Fibroblast of lung (primary cell): ENCODE measurements around the gene KCNG2. TPM values are rescaled to one million over a fixed set of nuclear protein-coding genes. Genes with fewer than 3 reads are reported as not detected.

Experiments
- DNase-seq, 2 donors: peaks; one replicate each; pipeline versions ENCODE4 v3.0.0 to v3.0.0-alpha.2; 2010; ENCODE audit warnings: low read depth in 2 of 2
- H2AFZ ChIP-seq: 2 replicates; pipeline ENCODE4 v1.5.1; 2012; ENCODE audit warnings: low read length, control low read depth, inconsistent platforms
- H3K27ac ChIP-seq: 2 replicates; pipeline ENCODE4 v1.5.1; 2011; ENCODE audit warnings: low read length, control low read depth; ENCODE audit not compliant: insufficient read depth
- H3K27me3 ChIP-seq: 2 replicates; pipeline ENCODE4 v1.5.1; 2011; ENCODE audit warnings: mild to moderate bottlenecking, low read length; ENCODE audit not compliant: control insufficient read depth, insufficient read depth
- H3K36me3 ChIP-seq: 2 replicates; pipeline ENCODE4 v1.5.1; 2011; ENCODE audit warnings: low read length; ENCODE audit not compliant: control insufficient read depth, insufficient read depth
- H3K4me1 ChIP-seq: 2 replicates; pipeline ENCODE4 v1.5.1; 2011; ENCODE audit warnings: low read length; ENCODE audit not compliant: control insufficient read depth, insufficient read depth; ENCODE audit errors: extremely low read depth
- H3K4me2 ChIP-seq: 2 replicates; pipeline ENCODE4 v1.5.1; 2011; ENCODE audit warnings: low read length, control low read depth; ENCODE audit not compliant: insufficient read depth; ENCODE audit errors: extremely low read depth
- H3K4me3 ChIP-seq, 4 experiments: fragments of 200-600 bp in 1 of 4; sonication (generic) in 1 of 4; replicated peaks in 1 of 4; 2 replicates each; pipeline ENCODE4 v1.5.1; 2011 to 2016; ENCODE audit warnings: low read length in 4 of 4, low read depth in 3 of 4, mild to moderate bottlenecking in 3 of 4, control low read depth in 2 of 4, inconsistent platforms in 1 of 4, mixed read lengths in 1 of 4; ENCODE audit not compliant: insufficient read depth in 1 of 4; ENCODE audit errors: control extremely low read depth in 1 of 4
- H3K79me2 ChIP-seq: 2 replicates; pipeline ENCODE4 v1.5.1; 2012; ENCODE audit warnings: mild to moderate bottlenecking, low read length, inconsistent platforms; ENCODE audit not compliant: control insufficient read depth, insufficient read depth
- H3K9ac ChIP-seq: 2 replicates; pipeline ENCODE4 v1.5.1; 2011; ENCODE audit warnings: mild to moderate bottlenecking, low read length, control low read depth; ENCODE audit not compliant: insufficient read depth
- H3K9me3 ChIP-seq: 2 replicates; pipeline ENCODE4 v1.5.1; 2012; ENCODE audit warnings: low read depth, low read length; ENCODE audit not compliant: control insufficient read depth, insufficient read depth
- H4K20me1 ChIP-seq: 2 replicates; pipeline ENCODE4 v1.5.1; 2011; ENCODE audit warnings: low read length; ENCODE audit not compliant: control insufficient read depth, insufficient read depth; ENCODE audit errors: extremely low read depth
- EZH2 ChIP-seq: IDR thresholded peaks from 2 replicates; pipeline ENCODE4 v1.5.1; 2012; ENCODE audit warnings: low read length, control low read depth, mild to moderate bottlenecking; ENCODE audit errors: missing control alignments
- polyA plus RNA-seq, 2 donors: library from polyadenylated mRNA; depleted of rRNA in 1 of 2; stranded (reverse) in 1 of 2; unstranded in 1 of 2; fragments of >200 nt; gene quantifications; 2 replicates each; pipeline ENCODE4 v1.2.1, GENCODE V29; 2011 to 2012; ENCODE audit warnings: missing spikeins in 1 of 2
- total RNA-seq: library from RNA; depleted of rRNA; stranded (reverse); fragments of >200 nt; gene quantifications from 2 replicates; pipeline ENCODE4 v1.2.1, GENCODE V29; 2014
- TF ChIP-seq, protein P1 (sequence below), 2 donors: IDR thresholded peaks in 1 of 2; conservative IDR thresholded peaks in 1 of 2; 1 replicate in 1 of 2; 2 replicates in 1 of 2; pipeline ENCODE4 v1.5.1; 2011 to 2012; ENCODE audit warnings: low read length in 2 of 2, control low read depth in 1 of 2, inconsistent platforms in 1 of 2, low read depth in 1 of 2, mild to moderate bottlenecking in 1 of 2

The KCNG2 gene
- total and polyA plus RNA-seq, 2 donors (not counting 1 experiment from before 2014, with no cell fraction given) = 0.42 to 10.1 TPM

GRCh38 chr18:79861687-79862086 lies 63.9 kb downstream of the KCNG2 start:
- H3K9ac ChIP-seq = no peak overlapping the region
- no peak overlapping the region for H3K4me3 ChIP-seq
- no peak overlapping the region for H2AFZ ChIP-seq
- no peak for DNase-seq
- no peaks in the 10 kb centered on the region for H3K27me3 ChIP-seq
- no peak for TF ChIP-seq EZH2
- TF ChIP-seq, protein P1, sequence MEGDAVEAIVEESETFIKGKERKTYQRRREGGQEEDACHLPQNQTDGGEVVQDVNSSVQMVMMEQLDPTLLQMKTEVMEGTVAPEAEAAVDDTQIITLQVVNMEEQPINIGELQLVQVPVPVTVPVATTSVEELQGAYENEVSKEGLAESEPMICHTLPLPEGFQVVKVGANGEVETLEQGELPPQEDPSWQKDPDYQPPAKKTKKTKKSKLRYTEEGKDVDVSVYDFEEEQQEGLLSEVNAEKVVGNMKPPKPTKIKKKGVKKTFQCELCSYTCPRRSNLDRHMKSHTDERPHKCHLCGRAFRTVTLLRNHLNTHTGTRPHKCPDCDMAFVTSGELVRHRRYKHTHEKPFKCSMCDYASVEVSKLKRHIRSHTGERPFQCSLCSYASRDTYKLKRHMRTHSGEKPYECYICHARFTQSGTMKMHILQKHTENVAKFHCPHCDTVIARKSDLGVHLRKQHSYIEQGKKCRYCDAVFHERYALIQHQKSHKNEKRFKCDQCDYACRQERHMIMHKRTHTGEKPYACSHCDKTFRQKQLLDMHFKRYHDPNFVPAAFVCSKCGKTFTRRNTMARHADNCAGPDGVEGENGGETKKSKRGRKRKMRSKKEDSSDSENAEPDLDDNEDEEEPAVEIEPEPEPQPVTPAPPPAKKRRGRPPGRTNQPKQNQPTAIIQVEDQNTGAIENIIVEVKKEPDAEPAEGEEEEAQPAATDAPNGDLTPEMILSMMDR (conservative IDR thresholded peaks at IDR 0.05 in 1 of 2, IDR thresholded peaks at IDR 0.05 in 1 of 2; ENCODE audit: low read depth in 1 of 2, low read length in 2 of 2) = no peak
- H3K9me3 ChIP-seq = no peaks in the 10 kb centered on the region
- H3K4me1 ChIP-seq = peaks cover 2% of the 10 kb centered on the region
- H3K79me2 ChIP-seq = no peaks in the 10 kb centered on the region
- no peaks in the 10 kb centered on the region for H4K20me1 ChIP-seq
- H3K27ac ChIP-seq = no peak overlapping the region
- H3K36me3 ChIP-seq = no peaks in the 10 kb centered on the region
- H3K4me2 ChIP-seq = no peak overlapping the region

GRCh38 chr18:79862562-79862961 lies 64.8 kb downstream of the KCNG2 start:
- no peaks in the 10 kb centered on the region for H3K79me2 ChIP-seq
- no peak for DNase-seq

GRCh38 chr18:79863161-79864005 lies 65.6 kb downstream of the KCNG2 start:
- Histone ChIP-seq H3K9me3 (no peaks in the 10 kb centered on the region), H3K79me2 (no peaks in the 10 kb centered on the region), H3K4me1 (no peaks in the 10 kb centered on the region), H3K36me3 (no peaks in the 10 kb centered on the region), H3K27me3 (no peaks in the 10 kb centered on the region), H3K4me3 (no peak overlapping the region), H4K20me1 (no peaks in the 10 kb centered on the region), H3K4me2 (no peak overlapping the region), H2AFZ (no peak overlapping the region), H3K9ac (no peak overlapping the region), H3K27ac (no peak overlapping the region)
- TF ChIP-seq, protein P1 (conservative IDR thresholded peaks at IDR 0.05 in 1 of 2, IDR thresholded peaks at IDR 0.05 in 1 of 2; ENCODE audit: low read depth in 1 of 2, low read length in 2 of 2) = no peak
- no peak for TF ChIP-seq EZH2
- DNase-seq = no peak

More at GRCh38 chr18:79862562-79862961, 64.8 kb downstream of the KCNG2 start:
- Histone ChIP-seq H3K4me3 (no peak overlapping the region), H3K27ac (no peak overlapping the region), H3K36me3 (no peaks in the 10 kb centered on the region), H3K4me2 (no peak overlapping the region), H3K9me3 (no peaks in the 10 kb centered on the region), H3K9ac (no peak overlapping the region), H3K27me3 (no peaks in the 10 kb centered on the region), H3K4me1 (no peaks in the 10 kb centered on the region), H4K20me1 (no peaks in the 10 kb centered on the region), H2AFZ (no peak overlapping the region)
- no peak for TF ChIP-seq EZH2
- TF ChIP-seq, protein P1 (conservative IDR thresholded peaks at IDR 0.05 in 1 of 2, IDR thresholded peaks at IDR 0.05 in 1 of 2; ENCODE audit: low read depth in 1 of 2, low read length in 2 of 2) = no peak
